OCI-LY7 (cell line): ENCODE data around the gene HSPB2.

Experiments
- EZH2phosphoT487 ChIP-seq: fragments of 200-600 bp; sonication (generic); IDR thresholded peaks from 2 replicates; pipeline ENCODE4 v1.6.1; 2018; ENCODE audit warnings: low read depth, borderline replicate concordance, mild to moderate bottlenecking, mixed run types, antibody characterized with exemption, low read length, moderate library complexity, mixed read lengths
- TF ChIP-seq, protein P1 (sequence below): fragments of 200-600 bp; sonication (generic); conservative IDR thresholded peaks from 2 replicates; pipeline ENCODE4 v1.5.1; 2014; ENCODE audit warnings: mild to moderate bottlenecking, antibody characterized with exemption, low read length, moderate library complexity, mixed read lengths

DNA sequence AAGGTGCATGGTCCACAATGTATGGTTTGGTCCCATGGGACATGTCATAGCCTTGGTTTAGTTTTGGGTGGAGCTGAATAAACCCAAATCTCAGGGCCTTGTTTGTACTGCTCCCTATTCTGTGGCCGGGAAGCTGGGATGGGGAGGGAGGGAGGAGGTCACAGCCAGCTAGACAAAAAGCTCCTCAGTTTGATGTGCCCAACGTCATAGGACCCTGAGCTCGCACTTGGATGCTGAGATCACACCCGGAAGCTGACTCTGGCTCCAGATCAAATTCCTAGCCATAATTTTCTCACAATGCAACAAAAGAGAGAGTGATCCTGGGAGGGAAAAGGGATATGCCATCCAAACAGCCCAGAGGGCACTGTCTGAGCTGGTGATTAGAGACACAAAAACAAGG lies 1.5 kb downstream of the HSPB2 start:
- TF ChIP-seq, protein P1, sequence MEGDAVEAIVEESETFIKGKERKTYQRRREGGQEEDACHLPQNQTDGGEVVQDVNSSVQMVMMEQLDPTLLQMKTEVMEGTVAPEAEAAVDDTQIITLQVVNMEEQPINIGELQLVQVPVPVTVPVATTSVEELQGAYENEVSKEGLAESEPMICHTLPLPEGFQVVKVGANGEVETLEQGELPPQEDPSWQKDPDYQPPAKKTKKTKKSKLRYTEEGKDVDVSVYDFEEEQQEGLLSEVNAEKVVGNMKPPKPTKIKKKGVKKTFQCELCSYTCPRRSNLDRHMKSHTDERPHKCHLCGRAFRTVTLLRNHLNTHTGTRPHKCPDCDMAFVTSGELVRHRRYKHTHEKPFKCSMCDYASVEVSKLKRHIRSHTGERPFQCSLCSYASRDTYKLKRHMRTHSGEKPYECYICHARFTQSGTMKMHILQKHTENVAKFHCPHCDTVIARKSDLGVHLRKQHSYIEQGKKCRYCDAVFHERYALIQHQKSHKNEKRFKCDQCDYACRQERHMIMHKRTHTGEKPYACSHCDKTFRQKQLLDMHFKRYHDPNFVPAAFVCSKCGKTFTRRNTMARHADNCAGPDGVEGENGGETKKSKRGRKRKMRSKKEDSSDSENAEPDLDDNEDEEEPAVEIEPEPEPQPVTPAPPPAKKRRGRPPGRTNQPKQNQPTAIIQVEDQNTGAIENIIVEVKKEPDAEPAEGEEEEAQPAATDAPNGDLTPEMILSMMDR, result no peak
- no peak for TF ChIP-seq EZH2phosphoT487
